ENCODE measurements around the gene RPS27.

DNA sequence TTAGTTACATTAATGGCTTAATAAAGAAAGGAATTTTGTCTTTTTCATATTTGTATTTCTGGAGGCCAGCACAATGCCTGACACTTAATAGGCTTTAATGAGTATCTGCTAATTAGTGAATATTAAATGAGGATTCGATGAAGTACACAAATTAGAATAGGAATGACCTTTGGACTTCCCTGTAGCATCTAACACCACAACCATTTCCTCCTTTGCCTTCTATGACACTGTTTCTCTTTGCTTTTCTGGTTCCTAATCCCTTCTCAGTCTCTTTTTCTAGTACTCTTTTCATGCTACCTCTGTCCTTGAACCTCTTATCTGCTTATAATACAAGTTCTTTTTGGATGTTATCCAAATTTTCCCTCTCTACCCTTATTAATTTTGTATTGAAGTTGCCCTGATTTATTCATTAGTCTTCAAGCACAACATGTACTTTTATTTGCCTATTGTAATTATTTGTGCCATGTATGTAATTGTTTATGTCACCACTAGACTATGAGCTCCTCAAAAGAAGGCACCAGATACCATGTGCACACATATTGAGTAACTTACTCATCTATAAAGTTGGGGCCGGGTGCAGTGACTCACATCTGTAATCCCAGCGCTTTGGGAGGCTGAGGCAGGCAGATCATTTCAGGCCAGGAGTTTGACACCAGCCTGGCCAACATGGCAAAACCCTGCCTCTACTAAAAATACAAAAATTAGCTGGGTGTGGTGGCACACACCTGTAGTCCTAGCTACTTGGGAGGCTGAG, 23.8 kb downstream of the RPS27 start:
- peak in 1 of 6 experiments; percentile 21 for TF ChIP-seq CTCF (IDR thresholded peaks at IDR 0.05)
- TF ChIP-seq POLR2A (IDR thresholded peaks at IDR 0.05): no peak

Measured in esophagus squamous epithelium (tissue), 4 donors.